ENCODE measurements around the gene SLMAP.
"Not testable (repeated sequence)": the region's sequence is repeated elsewhere in the genome, so short reads cannot be mapped to it uniquely, and the experiment has no call there.

The SLMAP gene

GRCh38 chr3:57862894-57863293 is 106.8 kb downstream of the SLMAP start:
- Histone ChIP-seq H3F3A (ENCODE audit: low read depth) (no peaks in the 10 kb centered on the region), H3K9me3 (ENCODE audit: insufficient read depth, low read depth, low read length) (no peaks in the 10 kb centered on the region), H3K4me2 (ENCODE audit: low read depth, low read length, poor library complexity, severe bottlenecking) (no peak overlapping the region), H3K9me2 (replicated peaks; ENCODE audit: low read depth, low read length) (no peaks in the 10 kb centered on the region), H3K27me3 (ENCODE audit: insufficient read depth, low read length, poor library complexity, severe bottlenecking) (no peaks in the 10 kb centered on the region), H2AFZ (ENCODE audit: low read length) (no peak overlapping the region), H4K20me1 (ENCODE audit: insufficient read depth, low read length, poor library complexity, severe bottlenecking) (no peaks in the 10 kb centered on the region), H3K79me2 (ENCODE audit: insufficient read depth, low read length) (no peaks in the 10 kb centered on the region), H3K9ac (ENCODE audit: low read depth, low read length, poor library complexity, severe bottlenecking) (no peak overlapping the region), H3K36me3 (ENCODE audit: insufficient read depth, low read length) (peaks cover 57% of the 10 kb centered on the region; the same call in 1 of the 2 replicates), H3K4me3 (ENCODE audit: low read length, poor library complexity, severe bottlenecking) (no peak overlapping the region), H3K4me1 (ENCODE audit: insufficient read depth, low read length, poor library complexity, severe bottlenecking) (no peaks in the 10 kb centered on the region)
- no peak for TF ChIP-seq EZH2phosphoT487 (IDR thresholded peaks at IDR 0.05; ENCODE audit: borderline replicate concordance)
- TF ChIP-seq CTCF (conservative IDR thresholded peaks at IDR 0.05; ENCODE audit: low read length): no peak

GRCh38 chr3:57863380-57863779 is 107.3 kb downstream of the SLMAP start:
- H4K20me1 ChIP-seq (ENCODE audit: insufficient read depth, low read length, poor library complexity, severe bottlenecking): no peaks in the 10 kb centered on the region
- H3K36me3 ChIP-seq (ENCODE audit: insufficient read depth, low read length): peaks cover 55% of the 10 kb centered on the region; the same call in 1 of the 2 replicates
- H2AFZ ChIP-seq (ENCODE audit: low read length): no peak overlapping the region
- TF ChIP-seq CTCF (conservative IDR thresholded peaks at IDR 0.05; ENCODE audit: low read length) (no peak), EZH2phosphoT487 (IDR thresholded peaks at IDR 0.05; ENCODE audit: borderline replicate concordance) (no peak)
- no peak overlapping the region for H3K9ac ChIP-seq (ENCODE audit: low read depth, low read length, poor library complexity, severe bottlenecking)
- H3K4me2 ChIP-seq (ENCODE audit: low read depth, low read length, poor library complexity, severe bottlenecking): no peak overlapping the region
- no peaks in the 10 kb centered on the region for H3K27me3 ChIP-seq (ENCODE audit: insufficient read depth, low read length, poor library complexity, severe bottlenecking)
- H3F3A ChIP-seq (ENCODE audit: low read depth): no peaks in the 10 kb centered on the region
- H3K4me1 ChIP-seq (ENCODE audit: insufficient read depth, low read length, poor library complexity, severe bottlenecking): no peaks in the 10 kb centered on the region
- no peaks in the 10 kb centered on the region for H3K79me2 ChIP-seq (ENCODE audit: insufficient read depth, low read length)
- no peaks in the 10 kb centered on the region for H3K9me3 ChIP-seq (ENCODE audit: insufficient read depth, low read depth, low read length)
- H3K9me2 ChIP-seq (replicated peaks; ENCODE audit: low read depth, low read length): no peaks in the 10 kb centered on the region
- H3K4me3 ChIP-seq (ENCODE audit: low read length, poor library complexity, severe bottlenecking): no peak overlapping the region

GRCh38 chr3:57864853-57865252 is 108.7 kb downstream of the SLMAP start:
- Histone ChIP-seq H2AFZ (ENCODE audit: low read length) (no peak overlapping the region), H3K4me2 (ENCODE audit: low read depth, low read length, poor library complexity, severe bottlenecking) (no peak overlapping the region), H3K27me3 (ENCODE audit: insufficient read depth, low read length, poor library complexity, severe bottlenecking) (no peaks in the 10 kb centered on the region), H3K36me3 (ENCODE audit: insufficient read depth, low read length) (peaks cover 41% of the 10 kb centered on the region; the same call in 1 of the 2 replicates), H3K9ac (ENCODE audit: low read depth, low read length, poor library complexity, severe bottlenecking) (no peak overlapping the region), H3F3A (ENCODE audit: low read depth) (no peaks in the 10 kb centered on the region), H4K20me1 (ENCODE audit: insufficient read depth, low read length, poor library complexity, severe bottlenecking) (no peaks in the 10 kb centered on the region), H3K4me3 (ENCODE audit: low read length, poor library complexity, severe bottlenecking) (no peak overlapping the region), H3K9me3 (ENCODE audit: insufficient read depth, low read depth, low read length) (no peaks in the 10 kb centered on the region), H3K79me2 (ENCODE audit: insufficient read depth, low read length) (no peaks in the 10 kb centered on the region), H3K4me1 (ENCODE audit: insufficient read depth, low read length, poor library complexity, severe bottlenecking) (no peaks in the 10 kb centered on the region), H3K9me2 (replicated peaks; ENCODE audit: low read depth, low read length) (no peaks in the 10 kb centered on the region)
- TF ChIP-seq CTCF (conservative IDR thresholded peaks at IDR 0.05; ENCODE audit: low read length) (peak; percentile 50), EZH2phosphoT487 (IDR thresholded peaks at IDR 0.05; ENCODE audit: borderline replicate concordance) (no peak)

- H2AFZ ChIP-seq (ENCODE audit: low read length); H3F3A ChIP-seq (ENCODE audit: low read depth); H3K9me2 ChIP-seq (replicated peaks; ENCODE audit: low read depth, low read length); H3K4me1 ChIP-seq (ENCODE audit: insufficient read depth, low read length, poor library complexity, severe bottlenecking); H4K20me1 ChIP-seq (ENCODE audit: insufficient read depth, low read length, poor library complexity, severe bottlenecking); H3K9ac ChIP-seq (ENCODE audit: low read depth, low read length, poor library complexity, severe bottlenecking); H3K79me2 ChIP-seq (ENCODE audit: insufficient read depth, low read length); H3K9me3 ChIP-seq (ENCODE audit: insufficient read depth, low read depth, low read length); H3K4me3 ChIP-seq (ENCODE audit: low read length, poor library complexity, severe bottlenecking); H3K27me3 ChIP-seq (ENCODE audit: insufficient read depth, low read length, poor library complexity, severe bottlenecking); H3K4me2 ChIP-seq (ENCODE audit: low read depth, low read length, poor library complexity, severe bottlenecking): not testable (repeated sequence)
- peaks cover 23% of the 10 kb centered on the region for H3K36me3 ChIP-seq (ENCODE audit: insufficient read depth, low read length)
These were observed 113.0 kb downstream of the SLMAP start for GRCh38 chr3:57869110-57869509.
